ENCODE data around the gene CIROP.

CIROP gene

DNA sequence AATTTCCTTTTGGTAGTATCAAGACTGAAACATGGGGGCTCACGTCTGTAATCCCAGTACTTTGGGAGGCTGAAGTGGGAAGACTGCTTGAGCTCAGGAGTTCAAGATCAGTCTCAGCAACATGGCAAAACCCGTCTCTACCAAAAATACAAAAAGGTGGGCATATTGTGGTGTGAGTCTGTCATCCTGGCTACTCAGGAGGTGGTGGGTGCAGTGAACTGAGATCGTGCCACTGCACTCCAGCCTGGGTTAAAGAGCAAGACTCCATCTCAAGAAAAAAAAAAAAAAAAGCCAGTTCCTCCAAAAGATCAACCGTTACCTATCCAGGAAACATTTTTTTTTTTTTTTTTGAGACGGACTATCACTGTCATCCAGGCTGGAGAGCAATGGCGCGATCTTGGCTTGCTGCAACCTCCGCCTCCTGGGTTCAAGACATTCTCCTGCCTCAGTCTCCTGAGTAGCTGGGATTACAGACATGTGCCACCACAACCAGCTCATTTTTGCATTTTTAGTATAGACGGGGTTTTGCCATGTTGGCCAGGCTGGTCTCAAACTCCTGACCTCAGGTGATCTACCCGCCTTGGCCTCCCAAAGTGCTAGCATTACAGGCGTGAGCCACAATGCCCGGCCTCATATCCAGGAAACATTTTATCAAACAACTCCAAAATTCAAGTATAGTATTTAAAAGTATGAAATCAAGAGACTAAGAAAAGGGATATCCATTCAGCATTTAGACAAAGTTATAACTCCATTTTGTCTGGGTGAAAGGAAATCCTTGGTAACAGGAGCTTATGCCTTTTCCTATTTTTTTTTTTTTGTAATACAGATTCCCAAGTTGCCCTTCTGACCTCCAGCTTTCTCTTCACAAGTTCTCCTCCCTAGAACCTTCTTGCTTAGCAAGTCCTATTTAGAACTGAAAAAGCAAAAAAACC is 13.2 kb downstream of the CIROP start:
- DNase-seq, result peak; percentile 28

DNA sequence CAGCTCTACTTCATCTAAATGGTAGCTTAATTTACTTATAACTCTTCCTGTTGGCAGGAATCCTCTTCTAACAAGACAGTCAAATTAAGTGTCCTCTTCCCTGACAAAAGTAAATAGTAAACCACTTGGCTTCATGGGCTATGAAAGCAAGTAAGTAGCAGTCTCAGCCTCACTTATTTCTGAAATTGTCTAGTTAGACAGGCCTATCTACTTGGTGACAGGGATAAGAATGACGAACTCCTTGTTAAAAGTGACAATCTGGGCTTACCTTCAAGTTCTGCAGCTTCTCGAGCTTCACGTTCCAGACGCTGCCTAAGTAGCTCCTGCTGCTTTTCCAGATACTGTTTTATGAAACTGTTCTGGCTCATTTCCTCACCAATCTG is 14.5 kb downstream of the CIROP start:
- no peak for DNase-seq

DNA sequence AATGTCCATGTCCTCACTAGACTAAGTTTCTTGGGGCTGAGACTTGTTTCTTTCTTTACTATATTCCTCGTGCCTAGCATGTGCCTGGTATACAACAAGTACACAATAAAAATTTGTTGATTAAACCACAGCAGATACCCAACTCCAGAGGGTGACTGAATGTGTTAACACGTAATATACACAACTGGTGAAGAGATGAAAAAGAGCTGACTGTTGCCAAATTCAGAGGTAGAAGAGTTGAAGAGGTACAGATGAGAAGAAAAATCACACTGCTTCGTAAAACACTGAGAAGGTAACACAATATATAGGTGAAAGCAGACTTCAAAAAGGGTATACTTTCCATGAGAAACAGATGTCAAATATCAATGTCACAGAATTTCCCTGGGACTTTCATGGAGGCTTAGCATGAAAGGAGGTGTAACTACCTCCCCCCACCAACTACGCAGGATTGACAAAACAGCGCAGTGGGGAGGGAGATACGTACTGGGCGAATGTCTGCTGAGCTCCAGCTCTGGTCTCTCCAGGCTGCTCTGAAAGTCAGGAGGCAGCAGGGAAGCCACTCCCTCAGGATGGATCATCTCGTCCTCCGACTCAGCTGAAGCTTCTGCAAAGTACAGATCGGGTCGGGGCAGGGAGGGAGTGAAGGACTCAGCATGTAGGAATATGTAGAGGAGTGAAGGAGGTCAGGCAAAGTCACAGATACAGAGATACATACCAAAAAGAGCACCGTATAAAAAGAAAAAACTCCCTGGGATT is 15.1 kb downstream of the CIROP start:
- no peak for DNase-seq

DNA sequence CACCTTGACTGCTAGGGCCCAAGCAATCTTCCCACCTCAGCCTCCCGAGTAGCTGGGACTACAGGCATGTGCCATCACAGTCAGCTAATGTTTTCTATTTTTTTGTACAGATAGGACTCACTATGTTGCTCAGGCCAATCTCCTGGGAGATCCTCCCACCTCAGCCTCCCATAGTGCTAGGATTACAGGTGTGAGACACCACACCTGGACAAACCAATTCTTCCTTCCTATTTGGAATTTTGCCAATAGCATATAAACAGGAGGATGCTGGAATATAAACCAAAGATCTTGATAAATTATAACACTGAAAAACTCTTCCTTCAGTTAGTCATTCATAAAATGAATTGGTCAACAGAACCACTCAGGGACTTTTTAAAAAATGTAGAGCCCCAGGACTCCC is 18.2 kb downstream of the CIROP start:
- peak; percentile 43 for DNase-seq

DNA sequence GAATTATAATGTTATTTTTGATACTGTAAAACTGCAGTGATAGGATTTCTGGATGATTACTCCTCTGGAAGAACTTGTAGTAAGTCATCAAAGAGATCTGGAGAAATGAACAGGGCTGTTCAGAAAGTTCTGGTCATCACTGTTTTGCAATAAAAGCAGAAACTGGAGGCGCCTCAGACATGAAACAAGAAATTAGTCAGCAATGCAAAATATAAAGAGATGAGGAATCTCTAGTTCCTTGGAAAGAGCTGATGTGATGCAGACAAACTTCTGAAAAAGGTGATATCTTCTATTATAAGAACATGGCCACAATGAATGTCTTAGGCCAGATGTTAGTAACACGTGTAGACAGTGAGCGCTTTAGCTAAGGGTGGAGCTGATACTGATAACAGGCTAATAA is 19.3 kb downstream of the CIROP start:
- peak; percentile 6 for DNase-seq

DNA sequence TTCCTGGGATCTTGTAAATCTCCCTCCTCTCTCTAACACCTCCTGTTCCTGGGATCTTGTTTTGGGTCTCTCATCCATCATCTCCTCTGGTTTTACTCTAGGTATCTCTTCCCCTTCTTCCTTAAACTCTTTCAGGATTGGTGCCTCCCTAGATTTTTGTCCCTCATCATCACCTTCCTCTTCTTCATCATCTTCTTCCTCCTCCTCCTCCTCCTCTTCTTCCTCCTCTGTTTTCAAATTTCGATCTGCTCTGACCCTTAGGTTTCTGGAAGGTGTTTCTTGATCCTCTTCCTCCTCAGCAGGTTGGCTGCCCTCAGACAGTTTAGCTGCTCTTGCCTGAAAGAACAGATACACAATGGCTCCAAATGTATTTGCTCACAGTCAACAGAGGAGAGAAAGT is 24.3 kb downstream of the CIROP start:
- DNase-seq, result no peak

DNA sequence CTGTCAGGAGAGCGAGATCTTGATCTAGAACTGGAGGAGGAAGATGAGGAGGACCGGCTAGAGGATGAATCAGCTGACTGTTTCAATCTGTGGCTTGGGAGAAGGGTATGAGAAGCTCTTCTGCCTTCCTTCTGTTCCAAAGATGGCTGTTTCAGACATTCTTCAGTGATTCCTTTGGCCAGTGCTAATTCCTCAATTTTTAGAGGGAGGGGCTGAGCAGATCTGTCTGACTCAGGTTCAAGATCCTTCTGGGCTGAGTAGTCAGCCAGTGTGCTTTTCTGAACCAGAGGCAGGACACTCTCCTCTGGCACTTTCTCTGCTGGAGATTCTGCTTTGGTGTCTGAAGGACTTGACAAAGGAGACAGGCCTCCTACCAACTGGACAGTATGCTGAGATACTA is 25.1 kb downstream of the CIROP start:
- DNase-seq, result no peak

DNA sequence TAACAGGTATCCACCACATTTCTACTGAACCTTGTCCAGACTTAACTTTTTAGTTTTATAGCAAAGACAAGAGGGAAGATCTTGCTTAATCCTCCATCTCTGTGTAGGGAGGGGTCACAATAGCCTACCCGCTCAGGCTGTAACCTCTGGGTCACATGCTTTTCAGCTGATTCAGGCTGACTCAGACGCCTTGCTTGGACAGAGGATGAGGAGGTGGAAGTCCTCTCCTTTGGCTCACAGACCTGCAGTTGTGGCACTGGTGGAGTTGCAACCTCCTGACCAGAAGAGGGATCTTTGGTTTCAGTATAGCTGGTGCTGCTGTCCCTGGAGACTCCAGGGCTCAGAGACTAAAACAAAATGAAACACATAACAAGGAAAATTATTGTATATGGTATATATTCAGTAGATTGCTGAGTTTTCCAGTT is 26.1 kb downstream of the CIROP start:
- DNase-seq, result no peak

DNA sequence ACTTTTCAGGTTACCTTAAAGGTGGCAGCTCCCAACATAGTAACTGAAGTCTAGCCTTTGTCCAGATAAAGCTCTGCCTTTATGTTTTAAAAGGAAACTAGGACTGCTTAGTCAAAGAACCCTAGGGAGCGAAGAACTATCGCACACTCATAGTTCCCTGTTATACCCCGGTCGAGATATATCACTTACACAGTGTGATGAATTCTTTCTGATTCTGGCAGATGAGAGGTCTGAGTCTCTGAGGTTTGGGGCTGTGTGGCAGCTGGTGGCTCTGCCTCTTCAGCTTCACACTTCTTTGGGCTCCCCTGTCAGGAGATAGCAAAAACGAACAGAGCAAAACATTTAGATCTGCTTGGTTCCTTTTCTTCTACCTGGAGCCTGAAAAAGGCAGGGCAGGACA is 26.8 kb downstream of the CIROP start:
- no peak for DNase-seq

DNA sequence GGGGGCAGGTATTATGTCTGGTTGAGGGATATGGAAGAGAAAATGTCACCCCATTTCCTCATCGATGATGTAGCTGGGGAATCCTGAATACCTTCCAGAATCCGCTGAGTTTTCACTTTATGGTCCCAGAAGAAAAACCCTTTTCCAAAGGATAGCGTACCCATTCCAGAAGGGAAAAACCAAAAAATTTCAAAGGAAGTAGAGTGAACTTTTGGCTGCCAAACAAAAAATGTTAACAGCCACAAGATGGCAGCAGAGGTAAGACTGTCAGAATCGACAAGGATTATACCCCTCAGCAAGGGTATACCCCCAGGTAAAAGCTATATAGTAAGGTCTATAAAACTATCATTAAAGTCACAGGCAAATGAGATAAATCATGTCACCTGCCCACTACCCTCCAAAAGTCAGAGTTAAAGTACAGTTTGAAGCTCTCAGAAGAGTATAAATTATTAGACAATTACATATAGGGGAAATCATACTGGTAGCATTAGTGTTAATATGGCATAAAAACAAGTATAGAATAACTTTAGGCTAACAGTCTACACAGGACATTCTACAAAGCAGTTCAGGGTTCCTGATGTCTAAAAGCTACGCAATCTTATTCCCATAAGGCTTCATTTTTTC is 27.9 kb downstream of the CIROP start:
- DNase-seq, result no peak

DNA sequence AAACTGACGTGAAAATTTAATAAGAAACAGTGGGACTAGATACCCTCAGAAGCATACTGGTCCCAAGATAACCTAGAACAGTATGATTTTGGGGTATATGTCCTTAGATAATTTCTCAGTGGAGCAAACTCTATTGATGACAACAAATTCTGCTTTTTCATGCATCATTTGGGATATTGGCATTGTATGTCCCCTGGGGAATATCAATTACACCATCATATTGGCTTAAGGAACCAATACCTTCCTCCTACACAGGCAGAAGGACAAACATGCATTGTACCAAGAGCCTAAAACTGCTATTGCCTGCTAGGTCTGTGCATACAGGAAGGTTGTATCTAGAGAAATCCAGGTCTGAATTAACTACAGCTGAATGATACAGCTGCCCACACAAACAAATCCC is 29.9 kb downstream of the CIROP start:
- DNase-seq, result no peak

DNA sequence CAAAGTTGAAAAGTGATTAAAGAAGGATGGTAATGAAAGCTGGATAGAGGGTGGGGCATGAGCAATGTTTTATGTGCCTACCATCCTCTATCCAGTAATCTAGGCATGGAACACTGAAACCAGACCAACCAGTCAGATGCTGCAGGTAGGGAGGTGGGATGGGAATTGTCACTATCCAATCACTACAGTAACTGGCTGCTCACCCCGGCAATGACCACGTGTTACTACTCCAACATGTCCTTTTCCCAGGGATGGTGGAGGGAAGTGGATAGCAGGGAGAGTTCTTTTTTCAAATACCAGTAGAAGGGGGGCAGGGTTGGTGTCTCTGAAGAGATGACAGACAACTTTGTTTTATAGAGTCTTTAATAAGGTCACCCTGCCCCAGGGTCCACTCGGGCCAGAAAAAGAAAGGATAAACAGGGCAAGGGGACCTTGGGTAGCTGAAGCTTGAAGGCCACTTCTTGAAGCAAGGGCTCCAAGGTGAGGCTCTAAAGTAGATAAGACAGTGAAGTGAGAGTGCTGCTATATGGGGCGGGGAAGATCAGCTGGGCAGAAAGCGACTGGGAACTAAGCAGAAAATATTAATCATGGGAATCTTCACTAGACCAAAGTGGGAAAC is 32.8 kb downstream of the CIROP start:
- peak; percentile 29 for DNase-seq

DNA sequence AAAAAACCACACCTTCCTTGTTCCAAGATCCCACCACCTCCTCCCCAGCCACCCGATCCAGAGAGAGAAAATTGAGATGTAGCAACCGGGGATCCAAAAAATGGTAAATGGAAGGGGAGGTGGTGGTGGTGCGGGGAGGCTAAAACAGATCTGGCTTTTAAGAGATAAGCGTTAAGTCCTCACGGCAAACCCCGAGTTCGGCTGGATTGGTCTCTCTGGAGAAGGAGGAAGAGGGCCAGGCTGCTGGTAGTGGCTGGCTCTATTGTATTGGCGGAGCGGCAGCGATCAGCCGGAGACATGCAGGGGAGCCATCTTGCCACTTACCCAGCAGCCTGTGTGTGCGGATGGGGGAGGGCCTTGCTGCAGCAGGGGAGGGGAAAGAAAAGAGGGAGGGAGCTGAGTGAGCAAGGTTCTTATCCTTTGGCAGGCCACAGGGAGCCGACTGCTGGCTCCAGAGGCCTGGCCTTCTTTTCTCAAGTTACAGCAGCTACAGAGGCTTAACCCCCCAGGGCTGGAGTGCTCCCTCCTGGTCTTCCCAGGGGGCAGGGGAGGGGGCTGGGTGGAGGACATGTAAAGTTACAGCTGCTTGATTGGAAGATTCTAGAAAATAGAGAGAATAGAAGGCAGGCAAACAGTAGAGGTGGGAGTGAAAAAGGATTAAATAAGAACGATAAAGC is 33.4 kb downstream of the CIROP start:
- DNase-seq, result peak; percentile 86

DNA sequence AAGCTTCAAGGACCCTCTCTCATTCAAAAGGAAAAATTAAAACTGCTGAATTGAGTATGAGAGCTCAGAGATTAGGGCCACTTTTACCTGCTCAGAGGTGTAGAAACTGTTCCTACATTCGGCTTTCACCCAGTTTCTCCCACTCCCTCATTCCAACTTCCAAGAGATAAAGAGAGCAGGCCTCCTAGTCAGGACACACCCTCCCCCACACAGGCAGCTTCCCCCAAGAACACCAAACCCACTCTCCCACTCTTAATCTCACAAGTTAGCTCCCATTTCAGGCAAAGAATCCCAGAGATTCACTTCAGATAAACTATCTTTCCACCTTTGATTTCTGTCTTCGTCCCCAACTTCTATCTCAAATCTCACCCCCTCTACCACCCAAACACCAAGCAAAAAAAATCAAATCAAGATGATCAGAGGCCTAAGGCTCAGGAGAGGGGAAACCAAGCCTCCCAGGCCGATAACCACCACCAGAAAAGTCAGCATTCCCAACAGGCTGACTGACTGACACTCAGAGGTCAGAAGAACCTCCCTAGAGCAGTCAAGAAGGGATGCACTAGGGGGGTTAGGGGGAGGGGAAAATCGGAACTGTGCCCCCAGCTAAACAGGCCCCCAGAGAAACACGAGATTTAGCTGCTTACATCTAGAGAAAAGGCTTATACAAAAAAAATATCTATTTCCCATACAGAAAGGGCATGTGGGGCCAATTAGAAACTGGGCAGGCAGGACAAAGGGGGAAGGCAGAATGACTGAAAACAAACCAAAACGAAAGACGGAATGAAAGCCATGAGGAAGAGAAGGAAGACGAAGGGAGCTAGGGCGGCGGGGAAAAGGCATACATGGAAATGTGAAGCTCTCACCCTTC is 34.3 kb downstream of the CIROP start:
- DNase-seq, result peak; percentile 50

DNA sequence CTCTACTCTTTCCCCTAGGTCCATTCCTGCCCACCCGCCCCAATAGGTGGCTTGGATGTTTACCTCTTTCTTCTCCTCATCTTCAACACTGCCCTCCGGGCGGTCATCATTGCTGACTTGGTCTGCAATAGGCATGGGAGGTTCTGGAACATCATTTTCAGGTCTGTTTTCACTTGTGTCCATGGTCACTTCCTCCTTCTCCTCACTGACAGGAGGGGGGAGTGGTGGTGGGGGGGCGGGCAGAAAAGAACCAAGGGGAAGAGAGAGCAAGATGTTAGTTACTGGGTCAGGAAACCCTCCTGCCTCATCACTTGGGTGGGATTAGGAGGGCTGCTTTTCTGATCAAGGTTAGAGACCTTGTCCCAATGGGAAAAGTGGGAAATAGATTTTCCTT is 35.4 kb downstream of the CIROP start:
- DNase-seq, result peak; percentile 52

DNA sequence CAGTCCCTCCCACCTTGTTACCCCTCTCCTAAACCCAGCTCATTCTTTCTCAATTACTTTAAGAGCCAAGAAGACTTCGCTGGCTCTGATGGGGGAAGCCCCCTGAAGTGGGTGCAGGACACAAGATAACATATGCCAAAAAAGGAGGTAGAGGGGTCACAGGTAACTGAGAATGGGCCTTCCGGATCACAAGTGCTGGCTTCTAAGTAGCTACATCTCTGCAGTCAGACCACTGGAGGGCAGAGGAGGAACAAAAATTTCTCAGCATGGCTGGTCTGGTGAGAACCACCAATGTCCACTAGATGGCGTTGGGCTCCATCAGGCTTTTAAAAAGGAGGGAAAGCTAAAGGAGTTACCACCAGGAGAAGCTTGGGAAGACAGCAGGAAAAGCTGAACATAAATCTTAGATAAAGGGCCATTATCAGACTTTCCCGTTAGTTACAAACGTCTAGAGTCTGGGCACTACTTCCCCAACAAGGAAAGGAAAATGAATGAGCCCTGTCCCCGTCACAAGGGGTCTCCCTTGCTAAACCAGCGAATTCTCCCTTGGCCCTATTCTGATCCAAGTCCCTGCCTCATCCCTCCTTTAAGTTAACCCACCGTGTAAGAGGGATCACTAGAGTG is 35.9 kb downstream of the CIROP start:
- peak; percentile 75 for DNase-seq

DNA sequence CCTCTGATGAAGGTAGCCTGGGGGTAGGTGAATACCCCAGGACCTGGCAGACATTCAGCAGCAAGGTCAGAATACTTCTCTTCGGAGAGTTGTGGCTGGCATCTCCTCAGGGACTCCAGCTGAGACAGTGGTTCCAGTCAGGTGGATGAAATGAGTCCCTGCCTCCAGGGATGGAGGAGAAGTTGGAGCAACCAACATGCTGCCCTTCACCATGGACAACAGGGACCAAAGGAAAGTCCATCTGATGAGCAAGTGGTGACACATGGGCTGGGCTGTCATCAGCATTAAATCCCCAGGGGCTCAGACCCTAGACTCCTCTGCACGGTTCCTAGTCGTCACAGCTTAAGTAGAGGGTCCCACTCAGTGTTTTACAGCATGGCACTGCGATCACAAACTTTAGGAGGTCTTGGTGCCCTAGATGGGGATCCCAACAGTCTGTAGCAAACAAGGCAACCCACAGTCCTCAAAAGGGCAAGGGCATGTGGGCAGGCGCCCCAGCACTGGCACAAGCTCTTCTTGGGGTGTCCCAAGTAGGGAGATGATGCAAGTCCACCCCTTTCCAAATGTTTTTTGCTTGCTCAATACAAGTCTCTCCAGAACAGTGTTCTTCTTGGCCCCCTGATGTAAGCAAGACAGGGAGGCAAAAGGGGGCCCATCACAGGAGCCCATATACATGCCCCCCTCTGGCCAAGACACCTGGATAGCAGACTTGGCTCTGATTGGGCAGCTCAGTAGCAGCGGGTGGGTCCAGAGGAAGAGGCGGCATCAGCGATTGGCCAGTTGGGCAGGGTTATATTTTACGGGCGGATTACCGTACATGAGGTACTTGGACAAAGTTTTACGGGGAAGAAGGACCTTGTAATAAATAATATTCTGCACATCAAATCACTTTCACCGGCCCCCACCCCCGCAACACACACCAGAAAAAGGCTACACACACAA is 36.7 kb downstream of the CIROP start:
- DNase-seq, result peak; percentile 46

DNA sequence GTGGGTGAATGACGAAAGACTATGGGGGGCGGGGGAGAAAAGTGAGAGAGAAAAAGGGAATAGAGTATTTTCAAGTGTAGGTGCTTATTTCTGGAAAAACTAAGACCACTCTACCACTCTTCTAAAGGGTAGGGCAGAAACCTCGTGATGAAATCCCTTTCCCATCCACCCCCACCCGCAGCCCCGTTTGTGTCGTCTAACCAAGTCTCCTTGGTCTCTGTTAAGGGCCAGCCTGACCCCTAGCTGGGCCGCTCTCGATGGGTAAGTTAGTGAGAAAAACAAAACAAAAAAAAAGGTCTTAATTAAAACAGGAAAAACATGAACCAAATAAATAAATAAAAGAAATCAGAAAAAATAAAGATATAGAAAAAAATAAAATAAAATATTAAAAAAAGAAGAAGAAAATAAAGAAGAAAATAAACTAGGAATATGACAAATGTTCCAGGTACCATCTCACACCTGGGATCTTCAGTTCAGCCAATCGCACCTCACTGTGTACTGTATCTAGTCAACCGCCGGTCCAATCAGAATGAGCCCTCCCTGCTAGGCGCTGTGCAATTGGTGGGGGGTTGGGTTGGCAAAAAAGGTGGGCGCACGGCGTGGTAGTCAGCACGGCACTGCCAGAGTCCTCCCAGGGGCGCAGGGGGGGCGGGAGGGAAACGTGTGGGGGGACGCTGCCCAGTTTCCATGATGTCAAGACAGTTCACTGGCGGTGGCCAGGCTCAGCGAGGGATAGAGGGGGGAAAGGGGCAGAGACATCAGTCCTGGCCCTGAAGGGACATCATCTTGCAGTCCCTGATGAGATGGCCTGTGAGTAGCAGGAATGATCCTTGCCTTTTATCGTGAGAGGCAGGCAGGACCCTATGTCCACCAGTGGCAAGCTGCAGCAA is 37.7 kb downstream of the CIROP start:
- peak; percentile 29 for DNase-seq

DNA sequence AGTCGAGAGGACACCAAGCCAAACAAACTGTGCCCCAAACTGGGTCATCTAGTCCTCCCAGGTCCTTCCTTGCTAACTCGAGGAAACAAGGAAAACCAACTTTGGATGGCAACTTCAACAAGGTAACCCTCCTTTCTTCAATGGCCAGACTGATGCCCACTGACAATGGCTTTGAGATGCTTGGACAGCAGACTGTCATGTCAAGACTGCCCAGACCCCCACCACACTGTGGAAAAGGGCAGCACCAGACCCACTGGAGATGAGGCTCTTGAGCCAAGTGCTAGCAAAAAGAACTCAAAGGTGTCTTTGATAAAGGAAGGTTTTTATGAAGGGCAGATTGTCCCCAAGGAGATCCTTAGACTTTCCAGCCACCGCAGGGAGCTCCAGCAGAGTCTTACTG is 38.4 kb downstream of the CIROP start:
- peak; percentile 35 for DNase-seq

Data from activated CD8-positive, alpha-beta memory T cell treated with anti-CD3 and anti-CD28 coated beads, Interleukin-2, amount 50 U/mL, for 48 hours (primary cell).